GM12891 (cell line): ENCODE measurements around the gene FSTL4.

Experiments
- POLR2A ChIP-seq: IDR thresholded peaks from 2 replicates; pipeline ENCODE4 v1.6.1; 2011; ENCODE audit warnings: low read depth, low read length, control low read depth
- POLR2AphosphoS5 ChIP-seq: IDR thresholded peaks from 2 replicates; pipeline ENCODE4 v1.6.1; 2011; ENCODE audit warnings: low read depth, low read length, control low read depth
- POU2F2 ChIP-seq: IDR thresholded peaks from 2 replicates; pipeline ENCODE4 v1.6.1; 2011; ENCODE audit warnings: low read depth, mild to moderate bottlenecking, control low read depth, low read length, moderate library complexity
- SPI1 ChIP-seq: IDR thresholded peaks from 2 replicates; pipeline ENCODE4 v1.6.1; 2011; ENCODE audit warnings: low read depth, low read length, control low read depth
- TAF1 ChIP-seq: IDR thresholded peaks from 2 replicates; pipeline ENCODE4 v1.6.1; 2011; ENCODE audit warnings: low read depth, low read length, control low read depth

GRCh38 chr5:133265720-133266526, 346.4 kb downstream of the FSTL4 start:
- TF ChIP-seq POLR2A (no peak), SPI1 (no peak), TAF1 (no peak), POLR2AphosphoS5 (no peak), POU2F2 (no peak)
